ENCODE data around the gene KAT2B. TPM values are rescaled to one million over a fixed set of nuclear protein-coding genes. Genes with fewer than 3 reads are reported as not detected.
"Not testable (repeated sequence)": the region's sequence is repeated elsewhere in the genome, so short reads cannot be mapped to it uniquely, and the experiment has no call there.

The KAT2B gene
- total RNA-seq, 4 donors from 2014 or later = 30.8 to 57.3 (median 44.0) TPM

- no peak for ATAC-seq
- no peak overlapping the region for H3K4me3 ChIP-seq
- 38 to 44% methylated on average over 1 to 2 of the region's 2 CpGs for WGBS, 2 donors (ENCODE audit: low coverage in 1 of 2)
- peaks cover 7 to 28% (median 11%) of the 10 kb centered on the region in 3 donors for H3K4me1 ChIP-seq
- H3K36me3 ChIP-seq = no peaks in the 10 kb centered on the region
- TF ChIP-seq POLR2AphosphoS5 (IDR thresholded peaks at IDR 0.05) (no peak), POLR2A (IDR thresholded peaks at IDR 0.05) (no peak), EP300 (IDR thresholded peaks at IDR 0.05) (no peak), CTCF (IDR thresholded peaks at IDR 0.05) (no peak)
- no peaks in the 10 kb centered on the region for H3K9me3 ChIP-seq
- peak overlapping the region; percentile 34 to 80 (median 67) for H3K27ac ChIP-seq
- H3K27me3 ChIP-seq = no peaks in the 10 kb centered on the region
Observed at GRCh38 chr3:20022954-20023622, 17.2 kb upstream of the KAT2B start.

- peaks cover 7 to 28% (median 11%) of the 10 kb centered on the region in 3 donors for H3K4me1 ChIP-seq
- H3K36me3 ChIP-seq = no peaks in the 10 kb centered on the region
- H3K27ac ChIP-seq = peak overlapping the region; percentile 40 to 80 (median 67)
- 10% methylated on average over 2 of the region's 2 CpGs; no CpG with 5 or more reads in 1 of the 2 donors for WGBS, 2 donors (ENCODE audit: low coverage in 1 of 2)
- H3K9me3 ChIP-seq = no peaks in the 10 kb centered on the region
- no peaks in the 10 kb centered on the region for H3K27me3 ChIP-seq
- ATAC-seq = peak; percentile 69
- H3K4me3 ChIP-seq = no peak overlapping the region
- no peak for TF ChIP-seq POLR2A (IDR thresholded peaks at IDR 0.05)
- TF ChIP-seq POLR2AphosphoS5 (IDR thresholded peaks at IDR 0.05) = peak; percentile 21
Observed at GRCh38 chr3:20023623-20024405, 16.4 kb upstream of the KAT2B start.

GRCh38 chr3:20027136-20027535 is 13.1 kb upstream of the KAT2B start:
- Histone ChIP-seq H3K27me3 (no peaks in the 10 kb centered on the region), H3K27ac (no peak overlapping the region), H3K36me3 (no peaks in the 10 kb centered on the region), H3K4me3 (no peak overlapping the region), H3K9me3 (no peaks in the 10 kb centered on the region), H3K4me1 (peaks cover 7 to 28% (median 11%) of the 10 kb centered on the region in 3 donors)
- 83 to 92% methylated on average over 2 to 4 of the region's 4 CpGs for WGBS, 2 donors (ENCODE audit: low coverage in 1 of 2)
- ATAC-seq = no peak
- TF ChIP-seq POLR2AphosphoS5 (IDR thresholded peaks at IDR 0.05) (no peak), CTCF (IDR thresholded peaks at IDR 0.05) (no peak), POLR2A (IDR thresholded peaks at IDR 0.05) (no peak), EP300 (IDR thresholded peaks at IDR 0.05) (no peak)

- no peak overlapping the region for H3K27ac ChIP-seq
- ATAC-seq = no peak
- 85 to 100% methylated on average over 4 to 7 of the region's 7 CpGs for WGBS, 2 donors (ENCODE audit: low coverage in 1 of 2)
- H3K27me3 ChIP-seq = no peaks in the 10 kb centered on the region
- H3K36me3 ChIP-seq = no peaks in the 10 kb centered on the region
- TF ChIP-seq EP300 (IDR thresholded peaks at IDR 0.05) = no peak
- no peak for TF ChIP-seq POLR2A (IDR thresholded peaks at IDR 0.05)
- no peak for TF ChIP-seq POLR2AphosphoS5 (IDR thresholded peaks at IDR 0.05)
- TF ChIP-seq CTCF (IDR thresholded peaks at IDR 0.05) = no peak
- no peaks in the 10 kb centered on the region for H3K9me3 ChIP-seq
- H3K4me1 ChIP-seq = peaks cover 2 to 11% (median 3%) of the 10 kb centered on the region in 3 donors
- no peak overlapping the region for H3K4me3 ChIP-seq
Observed at GRCh38 chr3:20028905-20029331, 11.3 kb upstream of the KAT2B start.

GRCh38 chr3:20031939-20032338 is 8.3 kb upstream of the KAT2B start:
- H3K36me3 ChIP-seq, ATAC-seq, H3K4me1 ChIP-seq, H3K27me3 ChIP-seq, H3K27ac ChIP-seq, H3K9me3 ChIP-seq, H3K4me3 ChIP-seq: not testable (repeated sequence)
- WGBS, 2 donors (ENCODE audit: low coverage in 1 of 2) = 93 to 100% methylated on average over 1 to 3 of the region's 7 CpGs

Measured in gastroesophageal sphincter (tissue), 4 donors.